Tibial nerve (tissue), 4 donors: ENCODE data around the gene ATP1A2. TPM values are rescaled to one million over a fixed set of nuclear protein-coding genes. Genes with fewer than 3 reads are reported as not detected.

Experiments
- DNase-seq, 2 donors: peaks; one replicate each; pipeline ENCODE4 v3.0.0-alpha.2; 2019; ENCODE audit warnings: low spot score in 2 of 2
- H3K27ac ChIP-seq, 4 donors: fragments of 200-600 bp; sonication (generic) in 3 of 4; one replicate each; pipeline ENCODE4 v1.5.1; 2017 to 2019; ENCODE audit warnings: mild to moderate bottlenecking in 1 of 4
- H3K27me3 ChIP-seq, 2 donors: fragments of 200-600 bp; sonication (generic) in 1 of 2; one replicate each; pipeline versions ENCODE4 v1.5.1 to v1.6.0; 2017 to 2019
- H3K36me3 ChIP-seq, 3 donors: fragments of 200-600 bp; sonication (generic); one replicate each; pipeline ENCODE4 v1.5.1; 2018 to 2019
- H3K4me1 ChIP-seq, 4 donors: fragments of 200-600 bp; sonication (generic) in 3 of 4; one replicate each; pipeline ENCODE4 v1.5.1; 2017 to 2019
- H3K4me3 ChIP-seq, 4 donors: fragments of 200-600 bp; sonication (generic) in 3 of 4; one replicate each; pipeline ENCODE4 v1.5.1; 2017 to 2019; ENCODE audit warnings: mild to moderate bottlenecking in 1 of 4, moderate library complexity in 1 of 4
- H3K9me3 ChIP-seq, 4 donors: fragments of 200-600 bp; sonication (generic) in 3 of 4; one replicate each; pipeline ENCODE4 v1.5.1; 2017 to 2019
- EP300 ChIP-seq, 2 donors: sonication (generic); formaldehyde crosslinking; IDR thresholded peaks; one replicate each; pipeline ENCODE4 v1.6.1; 2017; ENCODE audit warnings: antibody characterized with exemption in 2 of 2, mild to moderate bottlenecking in 1 of 2
- POLR2A ChIP-seq, 2 donors: fragments of 450-650 bp; IDR thresholded peaks; one replicate each; pipeline ENCODE4 v1.6.1; 2017; ENCODE audit warnings: antibody characterized with exemption in 2 of 2, mild to moderate bottlenecking in 2 of 2, moderate library complexity in 2 of 2
- WGBS, 2 donors: methylation state at CpG; one replicate each; pipeline ENCODE4 v1.1.5; 2018; 5-methylcytosine and 5-hydroxymethylcytosine counted together
- total RNA-seq, 4 donors: library from RNA; depleted of rRNA; stranded (reverse); fragments of >200 nt; gene quantifications; one replicate each; pipeline ENCODE4 v1.1.0, GENCODE V29; 2016
- TF ChIP-seq, protein P1 (sequence below), 5 experiments: fragments of 200-600 bp in 3 of 5; fragments of 450-650 bp in 2 of 5; sonication (generic) in 3 of 5; IDR thresholded peaks; one replicate each; pipeline ENCODE4 v1.5.1; 2016 to 2019; ENCODE audit warnings: antibody characterized with exemption in 5 of 5, mild to moderate bottlenecking in 3 of 5, moderate library complexity in 2 of 5

Gene ATP1A2
- total RNA-seq, 4 donors from 2014 or later = 173 to 211 (median 201) TPM

DNA sequence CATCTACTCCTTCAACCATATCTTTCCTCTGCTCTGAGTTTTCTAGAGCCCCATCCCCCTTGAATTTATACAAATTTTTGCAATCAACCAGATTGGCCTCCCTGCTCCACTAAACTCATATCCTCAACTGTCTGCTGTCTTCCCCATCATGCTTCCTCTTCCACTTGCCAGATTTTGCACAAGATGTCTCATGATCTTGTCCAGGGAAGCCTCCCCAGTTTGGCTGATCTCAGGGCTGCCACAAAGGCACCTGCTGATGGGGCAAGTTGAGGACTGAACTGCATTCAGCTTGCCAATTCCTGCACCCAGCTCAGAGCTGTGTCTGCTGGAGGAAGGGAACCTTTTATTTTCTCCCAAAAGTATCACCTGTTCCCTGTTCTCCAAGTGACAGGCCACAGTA lies 38.1 kb upstream of the ATP1A2 start:
- H3K9me3 ChIP-seq = no peaks in the 10 kb centered on the region
- H3K36me3 ChIP-seq = no peaks in the 10 kb centered on the region
- peaks cover 0 to 35% of the 10 kb centered on the region in 2 donors for H3K27me3 ChIP-seq
- H3K4me3 ChIP-seq = no peak overlapping the region
- no peak for DNase-seq
- peaks cover 0 to 6% (median 0%) of the 10 kb centered on the region in 4 donors for H3K4me1 ChIP-seq
- H3K27ac ChIP-seq = no peak overlapping the region
- TF ChIP-seq EP300 (IDR thresholded peaks at IDR 0.05) (no peak), POLR2A (IDR thresholded peaks at IDR 0.05) (no peak)
- TF ChIP-seq, protein P1, sequence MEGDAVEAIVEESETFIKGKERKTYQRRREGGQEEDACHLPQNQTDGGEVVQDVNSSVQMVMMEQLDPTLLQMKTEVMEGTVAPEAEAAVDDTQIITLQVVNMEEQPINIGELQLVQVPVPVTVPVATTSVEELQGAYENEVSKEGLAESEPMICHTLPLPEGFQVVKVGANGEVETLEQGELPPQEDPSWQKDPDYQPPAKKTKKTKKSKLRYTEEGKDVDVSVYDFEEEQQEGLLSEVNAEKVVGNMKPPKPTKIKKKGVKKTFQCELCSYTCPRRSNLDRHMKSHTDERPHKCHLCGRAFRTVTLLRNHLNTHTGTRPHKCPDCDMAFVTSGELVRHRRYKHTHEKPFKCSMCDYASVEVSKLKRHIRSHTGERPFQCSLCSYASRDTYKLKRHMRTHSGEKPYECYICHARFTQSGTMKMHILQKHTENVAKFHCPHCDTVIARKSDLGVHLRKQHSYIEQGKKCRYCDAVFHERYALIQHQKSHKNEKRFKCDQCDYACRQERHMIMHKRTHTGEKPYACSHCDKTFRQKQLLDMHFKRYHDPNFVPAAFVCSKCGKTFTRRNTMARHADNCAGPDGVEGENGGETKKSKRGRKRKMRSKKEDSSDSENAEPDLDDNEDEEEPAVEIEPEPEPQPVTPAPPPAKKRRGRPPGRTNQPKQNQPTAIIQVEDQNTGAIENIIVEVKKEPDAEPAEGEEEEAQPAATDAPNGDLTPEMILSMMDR (IDR thresholded peaks at IDR 0.05) = no peak

DNA sequence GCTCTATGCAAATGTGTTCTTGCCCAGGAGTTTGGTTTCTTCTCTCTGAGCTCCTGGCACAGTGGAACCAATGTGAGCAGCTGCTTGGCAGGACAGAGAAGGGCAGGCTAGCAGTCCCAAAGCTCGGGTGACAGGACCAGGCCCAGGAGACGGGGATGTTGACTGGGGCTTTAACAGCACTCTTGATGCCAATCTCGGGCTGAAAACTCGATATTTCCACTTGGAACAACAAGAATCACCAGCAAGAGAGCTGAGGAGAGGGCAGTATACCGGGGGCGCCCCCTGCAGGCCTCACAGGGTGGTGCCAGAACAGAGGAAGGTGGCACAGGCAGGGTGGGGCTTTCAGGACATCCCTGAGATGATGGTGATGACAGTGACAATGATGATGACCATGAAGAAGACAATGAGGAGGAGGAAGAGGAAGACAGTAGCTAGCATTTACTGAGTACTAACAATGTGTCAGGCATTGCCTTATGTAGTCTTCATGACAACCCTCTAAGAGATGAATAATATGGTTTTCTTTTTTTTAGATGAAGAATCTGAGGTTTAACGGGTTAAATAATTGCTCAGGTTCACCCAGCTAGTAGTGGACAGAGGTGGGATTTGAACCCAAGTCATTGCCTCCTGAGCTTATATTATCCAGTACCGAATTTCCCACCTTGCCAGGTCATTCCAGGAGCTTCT lies 36.9 kb upstream of the ATP1A2 start:
- H3K27ac ChIP-seq = peak overlapping the region in 1 of 4 donors; percentile 38
- H3K4me1 ChIP-seq = peaks cover 0 to 8% (median 0%) of the 10 kb centered on the region in 4 donors
- H3K9me3 ChIP-seq = no peaks in the 10 kb centered on the region
- H3K4me3 ChIP-seq = no peak overlapping the region
- H3K27me3 ChIP-seq = peaks cover 0 to 47% of the 10 kb centered on the region in 2 donors
- no peak for TF ChIP-seq EP300 (IDR thresholded peaks at IDR 0.05)
- TF ChIP-seq, protein P1 (IDR thresholded peaks at IDR 0.05) = peak; percentile 59 to 82 (median 74)
- WGBS, 2 donors = 19 to 24% methylated on average over 8 of the region's 8 CpGs
- DNase-seq = no peak
- no peaks in the 10 kb centered on the region for H3K36me3 ChIP-seq

DNA sequence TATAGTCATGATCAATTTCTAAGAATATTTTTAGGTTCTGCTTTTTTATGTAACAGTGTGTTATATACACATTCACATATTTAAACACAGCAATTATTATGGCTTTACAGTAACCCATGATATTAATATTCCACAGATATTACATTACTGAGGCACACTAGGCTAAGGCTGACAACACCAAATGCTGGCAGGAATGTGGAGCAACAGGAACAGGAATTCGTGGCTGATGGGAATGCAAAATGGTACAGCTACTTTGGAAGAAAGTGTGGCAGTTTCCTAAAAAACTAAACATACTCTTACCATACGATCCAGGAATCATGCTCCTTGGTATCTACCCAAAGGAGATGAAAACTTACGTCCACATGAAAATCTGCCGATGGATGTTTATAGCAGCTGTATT lies 36.1 kb upstream of the ATP1A2 start:
- H3K27ac ChIP-seq = no peak overlapping the region
- WGBS, 2 donors = 76 to 83% methylated on average over 4 of the region's 4 CpGs
- H3K4me1 ChIP-seq = peaks cover 0 to 14% (median 0%) of the 10 kb centered on the region in 4 donors
- H3K36me3 ChIP-seq = no peaks in the 10 kb centered on the region
- H3K27me3 ChIP-seq = peaks cover 0 to 48% of the 10 kb centered on the region in 2 donors
- H3K9me3 ChIP-seq = no peaks in the 10 kb centered on the region
- no peak for DNase-seq
- no peak overlapping the region for H3K4me3 ChIP-seq
- TF ChIP-seq, protein P1 (IDR thresholded peaks at IDR 0.05) = no peak
- TF ChIP-seq POLR2A (IDR thresholded peaks at IDR 0.05) (no peak), EP300 (IDR thresholded peaks at IDR 0.05) (no peak)

DNA sequence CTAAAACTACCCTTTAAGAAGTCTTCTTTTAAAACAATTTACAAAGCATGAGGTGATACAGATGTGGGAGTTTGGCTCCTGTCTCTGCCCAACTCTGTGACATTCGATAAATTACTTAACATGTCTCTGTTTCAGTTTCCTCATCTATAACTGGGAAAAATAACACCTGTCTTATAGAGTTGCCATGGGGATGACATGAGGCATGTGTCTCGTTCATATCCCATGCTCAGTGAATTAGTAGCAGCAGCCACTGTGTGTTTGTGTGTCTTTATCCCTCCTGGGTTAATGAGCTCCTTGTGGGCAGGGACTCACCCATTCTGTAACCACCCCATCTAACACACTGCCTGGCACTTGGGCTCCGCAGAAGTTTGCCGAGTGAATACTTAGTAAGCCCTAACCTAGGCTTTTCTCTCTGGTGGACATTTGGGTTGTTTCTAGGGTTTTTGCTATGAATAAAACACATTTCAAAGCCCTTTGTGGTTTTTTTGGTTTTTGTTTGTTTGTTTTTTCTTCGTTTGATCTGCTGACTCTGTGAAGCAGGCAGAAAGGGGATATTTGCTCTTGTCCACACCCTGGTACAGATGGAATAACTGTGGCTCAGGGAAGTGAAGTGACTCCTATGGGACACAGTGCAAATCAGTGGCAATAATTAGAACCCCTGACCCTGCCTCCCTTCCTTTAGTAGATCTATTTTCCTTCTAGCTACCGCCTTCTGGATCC lies 35.0 kb upstream of the ATP1A2 start:
- TF ChIP-seq, protein P1 (IDR thresholded peaks at IDR 0.05) = no peak
- TF ChIP-seq POLR2A (IDR thresholded peaks at IDR 0.05) (no peak), EP300 (IDR thresholded peaks at IDR 0.05) (no peak)
- H3K9me3 ChIP-seq = no peaks in the 10 kb centered on the region
- DNase-seq = no peak
- peaks cover 0 to 15% (median 0%) of the 10 kb centered on the region in 4 donors for H3K4me1 ChIP-seq
- H3K4me3 ChIP-seq = no peak overlapping the region
- peaks cover 0 to 48% of the 10 kb centered on the region in 2 donors for H3K27me3 ChIP-seq
- no peaks in the 10 kb centered on the region for H3K36me3 ChIP-seq
- 67 to 72% methylated on average over 6 of the region's 6 CpGs for WGBS, 2 donors
- H3K27ac ChIP-seq = no peak overlapping the region
